Cerebellar cortex (tissue), 1 donor: Measurements from ENCODE around the gene THEMIS2.
A peak's percentile ranks its signal among the peaks of the same experiment; 100 is the strongest.
"Not testable (repeated sequence)": the region's sequence is repeated elsewhere in the genome, so short reads cannot be mapped to it uniquely, and the experiment has no call there.

ENCODE experiments used
- DNase-seq: peaks from one replicate; pipeline ENCODE4 v3.0.0-alpha.2; 2015; ENCODE audit warnings: low spot score

Gene THEMIS2

GRCh38 chr1:27872059-27872801 is at the start of gene THEMIS2:
Gene THEMIS2, plus strand, starts transcription at chr1:27872544. Its CDS starts 28 bp downstream, at chr1:27872572.
- DNase-seq: no peak

GRCh38 chr1:27823784-27824183 is 48.6 kb upstream of the THEMIS2 start:
- DNase-seq: no peak

DNA sequence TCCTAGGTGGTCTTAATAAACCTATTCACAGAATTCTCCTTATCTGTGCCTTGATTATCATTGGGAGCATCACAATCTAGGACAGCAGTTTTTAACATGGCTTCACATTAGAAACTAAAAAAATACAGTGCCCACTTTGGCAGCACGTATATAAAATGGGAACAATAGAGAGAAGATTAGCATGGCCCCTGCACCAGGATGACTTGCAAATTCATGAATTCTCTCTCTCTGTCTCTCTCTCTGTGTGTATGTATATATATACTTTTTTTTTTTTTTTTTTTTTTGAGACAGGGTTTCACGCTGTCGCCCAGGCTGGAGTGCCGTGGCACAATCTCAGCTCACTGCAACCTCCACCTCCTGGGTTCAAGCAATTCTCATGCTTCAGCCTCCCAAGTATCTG is 47.9 kb upstream of the THEMIS2 start:
- no peak for DNase-seq

GRCh38 chr1:27829339-27829960 is 42.9 kb upstream of the THEMIS2 start:
- DNase-seq: not testable (repeated sequence)

DNA sequence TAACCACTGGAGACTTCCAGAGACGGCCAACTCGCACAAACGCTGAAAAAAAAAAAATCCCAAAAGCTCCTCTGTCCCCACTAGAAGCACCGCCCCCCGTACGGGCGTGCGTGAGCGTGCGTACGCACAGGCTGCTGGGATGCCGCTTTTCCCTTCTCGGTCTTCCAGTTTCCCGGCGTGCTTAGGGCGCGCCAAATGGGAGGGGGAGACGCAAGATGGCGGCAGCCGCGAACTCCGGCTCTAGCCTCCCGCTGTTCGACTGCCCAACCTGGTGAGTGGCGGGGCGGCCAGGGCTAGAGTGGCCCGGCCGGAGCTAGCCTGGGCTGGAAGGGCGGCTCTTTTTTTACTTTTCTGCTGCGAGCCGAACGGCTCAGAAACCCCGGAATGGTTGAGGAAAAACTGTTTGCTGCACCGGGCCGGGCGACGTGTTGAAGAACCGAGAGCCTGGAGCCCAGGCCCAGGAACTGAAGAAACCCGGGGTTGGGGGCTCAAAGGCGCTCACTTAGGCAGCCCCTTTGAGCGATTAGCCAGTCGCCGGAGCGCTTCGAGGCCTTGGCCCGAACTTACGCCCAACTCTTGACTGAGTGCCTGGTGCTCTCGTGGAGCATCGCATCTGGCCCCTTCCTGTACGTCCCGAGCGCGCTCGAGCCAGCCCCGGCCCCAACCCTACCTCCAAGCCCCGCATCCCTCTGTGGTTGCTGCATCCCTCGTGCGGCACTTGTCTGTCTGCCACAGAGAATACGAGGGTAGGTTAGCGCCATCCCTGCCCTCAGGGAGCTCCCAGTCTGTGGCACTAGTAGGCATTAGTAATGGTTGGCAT is 41.5 kb upstream of the THEMIS2 start, which contains the start of gene PPP1R8:
Gene PPP1R8 (plus strand): TSS at position 162 of the 820 bp plus-strand sequence. CDS start 54 bp downstream, at position 216.
- peak; percentile 97 for DNase-seq

GRCh38 chr1:27831568-27832410 is 40.6 kb upstream of the THEMIS2 start:
- no peak for DNase-seq

DNA sequence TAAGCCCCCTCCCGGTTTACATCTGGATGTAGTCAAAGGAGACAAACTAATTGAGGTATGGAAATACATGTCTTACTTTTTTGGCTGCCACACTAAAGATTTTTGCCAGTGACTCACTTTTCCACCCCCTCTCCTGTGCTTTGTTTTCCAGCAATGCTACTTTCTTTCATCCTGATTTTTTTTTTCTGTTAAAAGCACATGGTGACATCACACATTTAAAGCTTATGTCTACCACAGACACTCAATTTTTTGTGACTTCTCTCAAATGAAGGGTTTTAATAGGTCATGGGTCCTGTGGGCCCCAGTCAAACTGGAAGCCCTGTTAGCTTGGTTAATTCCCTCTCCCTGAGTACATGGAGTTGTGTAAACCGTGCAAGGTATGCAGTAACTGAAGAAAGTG is 39.6 kb upstream of the THEMIS2 start:
- no peak for DNase-seq

GRCh38 chr1:27833470-27833869 is 38.9 kb upstream of the THEMIS2 start:
- DNase-seq: no peak

- DNase-seq: no peak
Measured at GRCh38 chr1:27835046-27835445, 37.3 kb upstream of the THEMIS2 start.

DNA sequence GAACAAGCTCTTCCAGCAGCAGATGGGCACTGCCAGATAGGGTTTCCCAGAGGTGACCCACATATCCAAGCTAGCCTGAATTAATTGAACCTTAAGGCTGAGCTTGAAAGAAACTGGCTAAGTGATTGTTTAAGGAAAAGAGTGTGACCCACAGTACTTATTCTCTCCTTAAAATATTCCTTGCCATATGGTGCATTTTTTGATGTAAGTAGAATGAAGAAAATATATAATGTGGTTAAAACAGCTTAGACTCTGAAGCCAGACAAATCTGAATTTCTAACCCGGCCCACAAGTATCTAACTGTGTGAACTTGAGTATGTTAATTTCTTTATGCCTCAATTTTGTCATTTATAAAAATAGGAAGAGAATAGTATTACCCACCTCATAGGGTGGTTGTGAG is 36.8 kb upstream of the THEMIS2 start:
- DNase-seq: no peak

DNA sequence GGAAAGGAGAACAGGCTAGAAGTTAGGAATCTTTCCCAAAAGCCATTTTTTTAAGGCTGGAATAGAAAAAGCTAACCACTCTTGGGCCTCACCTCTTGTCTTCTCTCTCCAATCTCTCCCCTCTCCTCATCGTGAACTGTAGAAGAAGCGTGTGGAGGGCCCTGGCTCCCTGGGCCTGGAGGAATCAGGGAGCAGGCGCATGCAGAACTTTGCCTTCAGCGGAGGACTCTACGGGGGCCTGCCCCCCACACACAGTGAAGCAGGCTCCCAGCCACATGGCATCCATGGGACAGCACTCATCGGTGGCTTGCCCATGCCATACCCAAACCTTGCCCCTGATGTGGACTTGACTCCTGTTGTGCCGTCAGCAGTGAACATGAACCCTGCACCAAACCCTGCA is 22.4 kb upstream of the THEMIS2 start:
- DNase-seq: no peak

DNA sequence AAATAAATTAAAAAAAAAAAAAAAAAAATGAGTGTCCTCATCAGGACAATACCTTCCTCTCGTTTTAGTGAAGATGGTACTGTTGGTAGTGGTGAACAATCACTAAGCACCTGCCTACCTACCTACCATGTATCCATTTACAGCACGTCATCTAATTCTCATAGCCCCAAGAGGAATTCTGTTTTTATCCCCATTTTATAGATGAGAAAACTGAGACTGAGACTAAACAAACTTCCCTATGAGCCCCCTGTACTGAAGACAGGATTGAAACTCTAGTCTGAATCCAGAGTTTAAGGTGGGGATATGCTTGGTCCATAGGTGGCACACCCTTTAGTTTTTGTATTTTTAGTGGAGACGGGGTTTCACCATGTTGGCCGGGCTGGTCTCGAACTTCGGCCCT is 17.3 kb upstream of the THEMIS2 start:
- no peak for DNase-seq

GRCh38 chr1:27856561-27857343 is 15.6 kb upstream of the THEMIS2 start:
- DNase-seq: peak; percentile 29

DNA sequence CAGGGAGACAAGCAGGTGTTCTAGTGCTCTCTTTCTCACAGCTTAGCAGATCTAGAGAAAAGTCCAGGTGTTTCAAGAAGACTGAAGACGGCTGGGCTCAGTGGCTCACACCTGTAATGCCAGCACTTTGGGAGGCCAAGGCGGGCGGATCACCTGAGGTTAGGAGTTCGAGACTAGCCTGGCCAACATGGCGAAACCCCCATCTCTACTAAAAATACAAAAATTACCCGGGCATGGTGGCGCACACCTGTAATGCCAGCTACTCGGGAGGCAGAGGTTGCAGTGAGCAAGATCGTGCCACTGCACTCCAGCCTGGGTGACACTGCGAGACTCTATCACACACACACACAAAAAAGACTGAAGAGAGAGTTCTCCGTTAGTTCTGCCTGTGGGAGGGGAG is 14.8 kb upstream of the THEMIS2 start:
- not testable (repeated sequence) for DNase-seq

DNA sequence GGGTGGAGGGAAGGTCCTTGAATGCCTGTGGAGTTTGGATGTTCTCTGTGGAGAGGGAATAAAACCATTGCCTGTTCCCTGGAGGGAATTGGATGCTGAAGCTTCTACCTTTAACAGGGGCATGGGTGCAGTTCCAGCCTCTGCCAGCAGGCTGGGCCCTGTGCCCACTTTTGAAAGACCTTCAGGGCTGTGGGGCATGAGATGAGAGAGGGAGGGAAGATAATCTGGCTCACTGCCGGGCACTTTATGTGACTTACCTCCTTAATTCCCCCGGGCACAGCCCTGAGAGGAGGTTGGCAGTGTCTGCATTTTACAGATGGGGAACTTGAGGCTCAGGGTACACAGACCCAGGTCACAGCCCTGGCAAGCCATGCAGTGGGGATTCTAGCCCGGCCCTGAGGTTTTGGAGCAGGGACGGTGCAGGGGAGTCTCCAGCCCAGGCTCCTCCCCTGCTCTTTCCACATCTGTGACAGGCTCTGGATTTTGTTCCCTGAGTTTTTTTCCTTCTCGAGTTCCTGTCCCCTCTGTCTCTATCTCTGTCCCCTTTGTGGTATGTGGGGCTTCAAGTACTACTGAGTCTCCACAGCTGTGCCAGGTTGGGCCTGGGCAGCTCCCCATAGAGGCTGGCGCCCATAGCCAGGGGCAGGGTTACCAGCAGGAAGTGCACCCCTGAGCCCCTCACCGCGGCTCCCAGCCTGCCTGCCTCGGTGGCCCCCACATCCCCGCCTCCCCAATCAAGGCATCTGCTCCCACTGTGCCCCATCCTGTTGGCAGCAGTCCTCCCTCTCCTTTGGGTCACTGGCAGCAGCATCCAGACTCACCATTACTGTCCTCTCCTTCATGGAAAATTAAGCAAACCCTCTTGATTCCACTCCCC is 14.0 kb upstream of the THEMIS2 start:
- peak; percentile 80 for DNase-seq

DNA sequence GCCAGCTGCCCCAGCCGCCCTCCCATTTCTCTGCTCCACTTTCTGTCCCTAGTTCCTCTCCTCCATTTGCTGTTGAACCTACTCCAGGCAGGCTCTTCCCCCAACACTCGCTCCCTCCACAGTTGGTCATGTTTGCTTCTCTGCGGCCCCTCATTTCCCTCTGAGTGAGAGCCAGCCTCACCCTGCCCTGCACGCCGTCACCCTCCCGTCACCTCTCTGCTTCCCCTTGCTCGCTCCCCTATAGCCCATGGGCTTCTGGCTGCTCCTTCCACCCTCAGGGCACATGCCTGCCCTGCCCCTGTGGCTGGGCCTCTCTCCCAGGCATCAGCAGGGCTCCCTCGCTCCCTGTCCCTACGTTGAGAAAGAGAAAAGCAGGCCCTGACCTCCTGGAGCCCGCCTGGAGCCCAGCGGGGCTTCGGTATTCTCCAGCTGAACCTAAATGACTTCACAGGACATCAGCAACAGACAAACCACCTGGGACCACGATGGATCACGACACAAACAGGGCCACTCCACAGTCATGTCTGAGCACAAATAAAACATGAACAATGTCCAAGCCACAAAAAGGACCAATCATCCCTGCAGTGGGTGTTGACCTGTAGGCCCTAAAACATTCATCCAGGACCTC is 13.3 kb upstream of the THEMIS2 start:
- DNase-seq: no peak

- DNase-seq: no peak
Measured at GRCh38 chr1:27861436-27861835, 10.9 kb upstream of the THEMIS2 start.

DNA sequence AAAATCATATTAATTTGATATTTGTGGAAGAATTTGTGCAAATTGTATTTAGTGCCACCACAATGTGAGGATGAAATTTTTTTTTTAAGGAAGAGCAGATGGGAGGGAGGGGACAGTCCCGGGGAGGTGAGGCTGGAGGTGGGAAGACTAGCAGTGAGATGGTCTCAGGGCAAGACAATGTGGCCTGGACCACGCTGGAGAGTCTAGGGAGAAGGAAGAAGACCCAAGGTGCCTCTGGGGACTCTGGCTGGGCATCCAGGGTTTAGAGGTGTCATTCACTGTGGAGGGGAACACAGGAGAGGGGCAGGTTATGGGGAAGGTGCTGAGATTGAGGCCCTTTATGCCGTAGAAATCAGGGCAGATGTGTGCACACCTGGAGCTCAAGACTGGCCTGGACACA is 10.3 kb upstream of the THEMIS2 start:
- DNase-seq: no peak
